GM21528 (cell line): ENCODE data around the gene HEATR1.

ENCODE experiments used
- ATAC-seq: cut with Tn5 transposase; IDR thresholded peaks from one replicate; pipeline ENCODE4 v1.9.1; 2021; ENCODE audit warnings: mild to moderate bottlenecking, moderate library complexity; ENCODE audit not compliant: unreplicated experiment, low FRiP score

HEATR1 gene

GRCh38 chr1:236541710-236542109 is 62.6 kb downstream of the HEATR1 start:
- ATAC-seq = no peak

GRCh38 chr1:236540813-236541465 is 63.4 kb downstream of the HEATR1 start:
- ATAC-seq = no peak

- no peak for ATAC-seq
Observed at GRCh38 chr1:236536540-236536939, 67.8 kb downstream of the HEATR1 start.

GRCh38 chr1:236535662-236536161 is 68.6 kb downstream of the HEATR1 start:
- ATAC-seq = no peak

GRCh38 chr1:236535190-236535589 is 69.1 kb downstream of the HEATR1 start:
- ATAC-seq = no peak

GRCh38 chr1:236534151-236534651 is 70.1 kb downstream of the HEATR1 start:
- ATAC-seq = no peak

- ATAC-seq = no peak
Observed at GRCh38 chr1:236532850-236533249, 71.5 kb downstream of the HEATR1 start.

GRCh38 chr1:236530959-236531358 is 73.4 kb downstream of the HEATR1 start:
- no peak for ATAC-seq

GRCh38 chr1:236530286-236530685 is 74.0 kb downstream of the HEATR1 start:
- ATAC-seq = no peak

GRCh38 chr1:236526079-236526478 is 78.2 kb downstream of the HEATR1 start:
- ATAC-seq = no peak

- no peak for ATAC-seq
Observed at GRCh38 chr1:236524895-236525184, 79.5 kb downstream of the HEATR1 start.

- ATAC-seq = peak; percentile 95
Observed at GRCh38 chr1:236524142-236524894, 80.0 kb downstream of the HEATR1 start.

- ATAC-seq = peak; percentile 68
Observed at GRCh38 chr1:236523704-236524141, 80.6 kb downstream of the HEATR1 start, which contains the start of gene LGALS8. Gene LGALS8 (plus strand): TSS chr1:236523982. CDS start chr1:236526071, 2,089 bp downstream.

GRCh38 chr1:236522937-236523703 is 81.2 kb downstream of the HEATR1 start:
- ATAC-seq = no peak

- ATAC-seq = no peak
Observed at GRCh38 chr1:236520445-236521005, 83.8 kb downstream of the HEATR1 start.

GRCh38 chr1:236518322-236518721 is 86.0 kb downstream of the HEATR1 start:
- no peak for ATAC-seq

- ATAC-seq = no peak
Observed at GRCh38 chr1:236516929-236517704, 87.2 kb downstream of the HEATR1 start.

- ATAC-seq = no peak
Observed at GRCh38 chr1:236515443-236515958, 88.8 kb downstream of the HEATR1 start.

GRCh38 chr1:236514703-236515442 is 89.4 kb downstream of the HEATR1 start:
- ATAC-seq = no peak
